MCF 10A (cell line): ENCODE results near the gene ZMYND12. TPM values are rescaled to one million over a fixed set of nuclear protein-coding genes. Genes with fewer than 3 reads are reported as not detected.

Experiments used
- BruUV-seq: library from RNA; stranded (reverse); fragments of 400-500 nt; replicated peaks from 2 replicates; lab custom pipeline; 2021; lab: Mats Ljungman, UMichigan
- CTCF ChIA-PET: fragments of 300-600 bp; sonication (Branson Sonifier 250); formaldehyde crosslinking; extraction: SDS; loops from one replicate; lab custom pipeline; 2021; ENCODE audit warnings: antibody characterized with exemption, inconsistent platforms; lab: Yijun Ruan, JAX
- POLR2A ChIA-PET: fragments of 300-600, 350-650 bp; sonication (Branson Sonifier 250); formaldehyde crosslinking; extraction: SDS; loops from one replicate; lab custom pipeline; 2020; ENCODE audit warnings: antibody characterized with exemption, inconsistent platforms; lab: Yijun Ruan, JAX
- DNase-seq: peaks from one replicate; pipeline ENCODE4 v3.0.0-alpha.2; 2018; ENCODE audit not compliant: unreplicated experiment
- H3K27ac Mint-ChIP-seq: one replicate; pipeline ENCODE4 v1.8.0; 2022; ENCODE audit warnings: mild to moderate bottlenecking, low read depth, mixed read lengths; ENCODE audit not compliant: unreplicated experiment
- H3K27me3 Mint-ChIP-seq: one replicate; pipeline ENCODE4 v1.8.0; 2022; ENCODE audit warnings: mixed read lengths; ENCODE audit not compliant: insufficient read depth, unreplicated experiment
- H3K36me3 Mint-ChIP-seq: one replicate; pipeline ENCODE4 v1.8.0; 2022; ENCODE audit warnings: mild to moderate bottlenecking, moderate library complexity, mixed read lengths; ENCODE audit not compliant: insufficient read depth, unreplicated experiment
- H3K4me1 Mint-ChIP-seq: one replicate; pipeline ENCODE4 v1.8.0; 2022; ENCODE audit warnings: mixed read lengths; ENCODE audit not compliant: insufficient read depth, unreplicated experiment
- H3K4me3 Mint-ChIP-seq: one replicate; pipeline ENCODE4 v1.8.0; 2022; ENCODE audit warnings: mild to moderate bottlenecking, moderate library complexity, mixed read lengths; ENCODE audit not compliant: unreplicated experiment
- H3K9me3 Mint-ChIP-seq: one replicate; pipeline ENCODE4 v1.8.0; 2022; ENCODE audit warnings: mixed read lengths; ENCODE audit not compliant: unreplicated experiment
- intact Hi-C: fragments of 100-400 bp; cut with micrococcal nuclease; formaldehyde crosslinking; loops from 2 replicates; pipeline ENCODE4 v1.14.1; 2022
- total RNA-seq: library from RNA; stranded (reverse); gene quantifications from 2 replicates; pipeline ENCODE4 v1.2.3, GENCODE V29; 2022
- TF ChIP-seq, protein P1 (sequence below): fragments of 200-600 bp; IDR thresholded peaks from one replicate; pipeline ENCODE4 v1.8.0; 2022; ENCODE audit warnings: antibody characterized with exemption, mild to moderate bottlenecking; ENCODE audit not compliant: unreplicated experiment

Gene ZMYND12
- total RNA-seq, 1 experiment from 2014 or later, result 0.21 TPM

DNA sequence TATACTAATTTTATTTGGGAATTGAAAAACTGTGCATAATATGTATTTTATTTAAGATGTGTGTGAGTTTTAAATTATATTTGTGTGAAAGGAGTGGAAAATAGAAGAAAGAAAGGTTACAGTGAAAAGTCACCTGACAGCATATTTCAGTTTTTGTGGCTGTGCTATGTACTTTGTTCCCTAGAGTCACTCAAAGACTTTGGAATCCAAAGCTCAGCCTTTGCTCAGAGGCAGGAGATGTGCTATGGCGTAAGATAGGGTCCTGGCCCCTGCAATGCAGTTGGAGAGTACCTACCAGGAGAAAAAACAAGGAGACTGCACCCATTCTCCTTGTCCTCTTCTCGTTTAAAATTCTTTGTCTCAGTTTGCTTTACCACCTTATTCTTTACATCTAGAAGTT is 10.2 kb upstream of the ZMYND12 start:
- POLR2A ChIA-PET, result interaction anchor here (2.1 kb wide), 1 partner anchor 9 kb away, joined by 6 read pairs; no protein-coding TSS in a partner anchor
- intact Hi-C loops, result no loop called here
- TF ChIP-seq, protein P1, sequence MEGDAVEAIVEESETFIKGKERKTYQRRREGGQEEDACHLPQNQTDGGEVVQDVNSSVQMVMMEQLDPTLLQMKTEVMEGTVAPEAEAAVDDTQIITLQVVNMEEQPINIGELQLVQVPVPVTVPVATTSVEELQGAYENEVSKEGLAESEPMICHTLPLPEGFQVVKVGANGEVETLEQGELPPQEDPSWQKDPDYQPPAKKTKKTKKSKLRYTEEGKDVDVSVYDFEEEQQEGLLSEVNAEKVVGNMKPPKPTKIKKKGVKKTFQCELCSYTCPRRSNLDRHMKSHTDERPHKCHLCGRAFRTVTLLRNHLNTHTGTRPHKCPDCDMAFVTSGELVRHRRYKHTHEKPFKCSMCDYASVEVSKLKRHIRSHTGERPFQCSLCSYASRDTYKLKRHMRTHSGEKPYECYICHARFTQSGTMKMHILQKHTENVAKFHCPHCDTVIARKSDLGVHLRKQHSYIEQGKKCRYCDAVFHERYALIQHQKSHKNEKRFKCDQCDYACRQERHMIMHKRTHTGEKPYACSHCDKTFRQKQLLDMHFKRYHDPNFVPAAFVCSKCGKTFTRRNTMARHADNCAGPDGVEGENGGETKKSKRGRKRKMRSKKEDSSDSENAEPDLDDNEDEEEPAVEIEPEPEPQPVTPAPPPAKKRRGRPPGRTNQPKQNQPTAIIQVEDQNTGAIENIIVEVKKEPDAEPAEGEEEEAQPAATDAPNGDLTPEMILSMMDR, result no peak
- H3K27ac Mint-ChIP-seq, result no peak overlapping the region
- no peak overlapping the region for H3K4me3 Mint-ChIP-seq
- CTCF ChIA-PET, result interaction anchor here (0.6 kb wide), 1 partner anchor 684 kb away, joined by 3 read pairs; no protein-coding TSS in a partner anchor
- H3K9me3 Mint-ChIP-seq, result no peaks in the 10 kb centered on the region
- no peak for DNase-seq
- peaks cover 14% of the 10 kb centered on the region for H3K36me3 Mint-ChIP-seq
- BruUV-seq, result no TSS peak
- peaks cover 11% of the 10 kb centered on the region for H3K4me1 Mint-ChIP-seq
- H3K27me3 Mint-ChIP-seq, result peaks cover 11% of the 10 kb centered on the region

DNA sequence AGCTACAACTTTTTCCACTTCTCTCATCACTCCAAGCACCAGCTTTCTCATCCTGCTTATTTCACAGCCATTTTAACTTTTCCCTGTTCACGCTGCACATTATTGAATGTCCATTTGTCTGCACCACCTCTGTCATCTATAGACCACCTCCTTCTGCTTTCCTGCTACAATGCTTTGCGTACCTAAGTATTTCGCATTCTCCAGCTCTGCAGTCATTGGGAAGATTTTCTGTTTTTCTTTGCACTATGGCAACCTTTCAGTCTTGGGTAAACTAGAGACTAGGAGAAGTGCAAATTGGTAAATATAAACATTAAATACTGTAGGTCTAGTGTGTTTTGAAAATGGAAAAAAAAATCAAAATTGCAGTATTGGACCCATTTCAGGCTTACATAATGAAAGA is 8.1 kb upstream of the ZMYND12 start:
- POLR2A ChIA-PET, result interaction anchor here (0.5 to 2.1 kb wide), 11 partner anchors 10 to 489 kb away, joined by 3 to 11 read pairs (median 4); partner anchors contain the start of genes C1orf50, P3H1 and PPIH
- intact Hi-C loops, result loop anchor here (1.0 to 2.0 kb wide), 3 partner anchors 129 to 287 kb away; partner anchors contain the start of gene FOXJ3
- Mint-ChIP-seq H3K4me1 (peaks cover 11% of the 10 kb centered on the region), H3K4me3 (peak overlapping the region; percentile 81), H3K27ac (no peak overlapping the region), H3K36me3 (peaks cover 34% of the 10 kb centered on the region), H3K9me3 (no peaks in the 10 kb centered on the region), H3K27me3 (peaks cover 7% of the 10 kb centered on the region)
- no TSS peak for BruUV-seq
- CTCF ChIA-PET, result interaction anchor here (0.8 kb wide), 1 partner anchor 290 kb away, joined by 3 read pairs; no protein-coding TSS in a partner anchor
- DNase-seq, result no peak
- TF ChIP-seq, protein P1, result no peak

DNA sequence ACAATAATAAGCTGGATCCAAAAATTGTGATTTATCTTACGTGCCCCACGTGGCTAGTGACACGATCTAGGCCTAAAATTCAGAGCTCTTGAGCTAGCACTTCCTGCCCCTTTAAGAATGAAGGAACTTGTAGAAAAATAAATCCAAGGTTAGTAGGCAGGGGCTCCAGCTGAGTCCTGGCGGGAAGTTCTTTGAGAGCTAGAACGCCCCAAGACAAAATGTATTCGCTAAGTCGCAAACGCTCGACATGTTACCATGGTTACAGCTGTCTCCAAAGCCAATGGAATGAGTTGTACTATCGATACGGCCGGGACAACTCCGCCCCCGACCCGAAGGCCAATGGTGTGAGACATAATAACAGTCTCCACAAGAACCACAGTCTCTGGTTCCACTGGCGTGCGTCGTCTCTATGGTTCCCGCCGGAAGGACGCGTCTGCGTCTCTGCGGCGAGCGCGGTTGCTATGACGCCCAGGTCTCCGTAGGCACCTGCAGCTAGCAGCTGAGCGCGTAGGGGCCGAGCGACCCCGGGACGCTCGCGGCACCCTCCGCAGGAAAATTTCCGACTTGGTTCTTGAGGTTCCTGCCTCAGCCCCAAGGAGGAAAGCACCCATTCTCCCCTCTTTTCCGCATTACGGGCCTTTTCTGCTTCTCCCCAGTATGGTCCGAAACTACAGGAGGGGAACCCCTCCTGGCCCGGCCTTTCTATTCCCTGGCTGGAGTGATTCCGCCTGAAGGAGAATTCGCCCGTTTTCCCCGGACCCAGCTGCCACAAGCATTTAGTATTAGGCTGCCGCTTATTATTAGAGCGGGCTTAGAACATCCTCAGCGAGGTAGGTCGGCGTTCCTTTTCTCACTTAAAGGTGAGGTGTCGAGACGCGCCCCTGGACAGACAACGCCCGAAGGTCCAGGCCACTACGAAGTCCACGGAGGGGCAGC is 7.3 kb upstream of the ZMYND12 start, which contains the start of gene CCDC30:
Gene CCDC30, plus strand, starts transcription at position 459 of the 936 bp plus-strand sequence. CDS start 17,266 bp downstream, outside the sequence.
- peaks cover 11% of the 10 kb centered on the region for H3K4me1 Mint-ChIP-seq
- no peaks in the 10 kb centered on the region for H3K27me3 Mint-ChIP-seq
- peak within 1 kb of the TSS; percentile 81 for H3K4me3 Mint-ChIP-seq
- intact Hi-C loops, result loop anchor here (1.0 to 2.0 kb wide), 3 partner anchors 128 to 286 kb away; partner anchors contain the start of gene FOXJ3
- DNase-seq, result peak; percentile 99
- peak within 1 kb of the TSS; percentile 89 for H3K27ac Mint-ChIP-seq
- ChIA-PET POLR2A (interaction anchor here (0.5 to 2.1 kb wide), 17 partner anchors 11 to 956 kb away, joined by 3 to 11 read pairs (median 4); partner anchors contain the start of genes C1orf50, P3H1 and PPIH), CTCF (interaction anchor here (0.7 to 0.8 kb wide), 3 partner anchors 118 to 1675 kb away, joined by 3 to 4 read pairs (median 3); no protein-coding TSS in a partner anchor)
- BruUV-seq, result no TSS peak
- H3K36me3 Mint-ChIP-seq, result peaks cover 36% of the 10 kb centered on the region
- no peaks in the 10 kb centered on the region for H3K9me3 Mint-ChIP-seq
- TF ChIP-seq, protein P1, result no peak
